Osteoblast (primary cell): ENCODE measurements around the gene MDGA2. TPM values are rescaled to one million over a fixed set of nuclear protein-coding genes. Genes with fewer than 3 reads are reported as not detected.
"Not testable (repeated sequence)": the region's sequence is repeated elsewhere in the genome, so short reads cannot be mapped to it uniquely, and the experiment has no call there.

Experiments used
- DNase-seq: peaks from one replicate; pipeline ENCODE4 v3.0.0; 2011; ENCODE audit warnings: low spot score, mixed read lengths; ENCODE audit not compliant: insufficient read length; ENCODE audit errors: missing footprints
- H2AFZ ChIP-seq: 2 replicates; pipeline ENCODE4 v1.6.0; 2011; ENCODE audit warnings: mild to moderate bottlenecking, low read length
- H3K27ac ChIP-seq: 2 replicates; pipeline ENCODE4 v1.5.1; 2011; ENCODE audit warnings: mild to moderate bottlenecking, low read depth, low read length, moderate library complexity
- H3K27me3 ChIP-seq: 2 replicates; pipeline ENCODE4 v1.6.0; 2012; ENCODE audit warnings: mild to moderate bottlenecking, control low read depth, inconsistent platforms, low read length, moderate library complexity; ENCODE audit not compliant: insufficient read depth
- H3K36me3 ChIP-seq: 2 replicates; pipeline ENCODE4 v1.5.1; 2011; ENCODE audit warnings: mild to moderate bottlenecking, low read length, control low read depth, moderate library complexity; ENCODE audit not compliant: insufficient read depth
- H3K4me1 ChIP-seq: 2 replicates; pipeline ENCODE4 v1.5.1; 2011; ENCODE audit warnings: mild to moderate bottlenecking, low read length, control low read depth, moderate library complexity; ENCODE audit not compliant: insufficient read depth
- H3K4me2 ChIP-seq: 2 replicates; pipeline ENCODE4 v1.6.0; 2011; ENCODE audit warnings: mild to moderate bottlenecking, low read length; ENCODE audit not compliant: insufficient read depth
- H3K4me3 ChIP-seq: fragments of 200-600 bp; sonication (generic); 3 replicates; pipeline ENCODE4 v1.5.1; 2012; ENCODE audit warnings: mild to moderate bottlenecking, low read length, inconsistent platforms; ENCODE audit not compliant: insufficient read depth
- H3K79me2 ChIP-seq: 2 replicates; pipeline ENCODE4 v1.6.0; 2012; ENCODE audit warnings: mild to moderate bottlenecking, low read length, control low read depth, inconsistent platforms; ENCODE audit not compliant: insufficient read depth
- H3K9me3 ChIP-seq: 2 replicates; pipeline ENCODE4 v1.5.1; 2011; ENCODE audit warnings: low read depth, low read length, control low read depth
- H4K20me1 ChIP-seq: 2 replicates; pipeline ENCODE4 v1.6.0; 2012; ENCODE audit warnings: mild to moderate bottlenecking, low read length, control low read depth; ENCODE audit not compliant: insufficient read depth
- CTCF ChIP-seq: IDR thresholded peaks from 2 replicates; pipeline ENCODE4 v1.5.1; 2011; ENCODE audit warnings: mild to moderate bottlenecking, low read depth, low read length, moderate library complexity; ENCODE audit errors: extremely low read depth
- total RNA-seq: library from RNA; depleted of rRNA; stranded (reverse); fragments of >200 nt; gene quantifications from 2 replicates; pipeline ENCODE4 v1.2.3, GENCODE V29; 2012

Gene MDGA2
- total RNA-seq, 1 donor, result not detected

GRCh38 chr14:47300796-47301195 lies 374.6 kb downstream of the MDGA2 start:
- H3K36me3 ChIP-seq, result no peaks in the 10 kb centered on the region
- no peaks in the 10 kb centered on the region for H4K20me1 ChIP-seq
- TF ChIP-seq CTCF, result no peak
- no peak overlapping the region for H3K27ac ChIP-seq
- no peak overlapping the region for H2AFZ ChIP-seq
- H3K79me2 ChIP-seq, result no peaks in the 10 kb centered on the region
- no peaks in the 10 kb centered on the region for H3K9me3 ChIP-seq
- H3K27me3 ChIP-seq, result no peaks in the 10 kb centered on the region
- no peak for DNase-seq
- no peaks in the 10 kb centered on the region for H3K4me1 ChIP-seq
- H3K4me2 ChIP-seq, result no peak overlapping the region
- H3K4me3 ChIP-seq, result no peak overlapping the region

- no peak overlapping the region for H2AFZ ChIP-seq
- no peak for TF ChIP-seq CTCF
- no peaks in the 10 kb centered on the region for H4K20me1 ChIP-seq
- H3K79me2 ChIP-seq, result no peaks in the 10 kb centered on the region
- DNase-seq, result no peak
- H3K27me3 ChIP-seq, result no peaks in the 10 kb centered on the region
- H3K9me3 ChIP-seq, result no peaks in the 10 kb centered on the region
- no peaks in the 10 kb centered on the region for H3K36me3 ChIP-seq
- no peaks in the 10 kb centered on the region for H3K4me1 ChIP-seq
- H3K27ac ChIP-seq, result no peak overlapping the region
- no peak overlapping the region for H3K4me2 ChIP-seq
- H3K4me3 ChIP-seq, result no peak overlapping the region
These were observed 378.0 kb downstream of the MDGA2 start for GRCh38 chr14:47297374-47297773.

GRCh38 chr14:47284283-47284682 lies 391.1 kb downstream of the MDGA2 start:
- Histone ChIP-seq H3K36me3 (no peaks in the 10 kb centered on the region), H2AFZ (no peak overlapping the region), H3K4me3 (no peak overlapping the region), H4K20me1 (no peaks in the 10 kb centered on the region), H3K27ac (no peak overlapping the region), H3K4me1 (no peaks in the 10 kb centered on the region), H3K79me2 (no peaks in the 10 kb centered on the region), H3K27me3 (no peaks in the 10 kb centered on the region), H3K4me2 (no peak overlapping the region), H3K9me3 (no peaks in the 10 kb centered on the region)
- no peak for DNase-seq
- TF ChIP-seq CTCF, result no peak

GRCh38 chr14:47281761-47282160 lies 393.6 kb downstream of the MDGA2 start:
- not testable (repeated sequence) for H3K27ac ChIP-seq, H3K27me3 ChIP-seq, H4K20me1 ChIP-seq, H3K4me3 ChIP-seq, H2AFZ ChIP-seq, H3K79me2 ChIP-seq, DNase-seq, H3K4me2 ChIP-seq, H3K9me3 ChIP-seq, H3K36me3 ChIP-seq, H3K4me1 ChIP-seq
